Measurements from ENCODE around the gene PLCL1.
"Not testable (repeated sequence)": the region's sequence is repeated elsewhere in the genome, so short reads cannot be mapped to it uniquely, and the experiment has no call there.

PLCL1 gene

DNA sequence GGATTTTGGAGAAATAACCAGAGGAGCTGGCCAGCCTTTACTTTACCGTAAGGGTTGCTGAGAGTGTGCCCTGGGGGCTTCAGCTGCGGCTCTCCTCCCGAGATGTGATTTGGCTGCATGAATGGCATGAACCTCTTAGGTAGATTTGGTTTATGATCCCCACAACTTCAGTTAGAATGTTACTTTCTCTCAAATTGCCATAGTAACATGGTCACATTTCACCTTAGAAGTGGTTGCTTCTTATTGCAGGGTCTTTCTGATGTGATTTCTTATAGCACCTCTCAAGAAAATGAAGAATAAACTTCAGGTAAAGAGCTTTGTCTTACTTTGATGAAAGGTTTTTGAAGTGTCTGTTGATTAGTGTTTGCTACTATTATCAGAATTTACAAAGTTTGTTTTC lies 5.6 kb downstream of the PLCL1 start:
- DNase-seq (ENCODE audit: low read depth in 2 of 2): no peak

DNA sequence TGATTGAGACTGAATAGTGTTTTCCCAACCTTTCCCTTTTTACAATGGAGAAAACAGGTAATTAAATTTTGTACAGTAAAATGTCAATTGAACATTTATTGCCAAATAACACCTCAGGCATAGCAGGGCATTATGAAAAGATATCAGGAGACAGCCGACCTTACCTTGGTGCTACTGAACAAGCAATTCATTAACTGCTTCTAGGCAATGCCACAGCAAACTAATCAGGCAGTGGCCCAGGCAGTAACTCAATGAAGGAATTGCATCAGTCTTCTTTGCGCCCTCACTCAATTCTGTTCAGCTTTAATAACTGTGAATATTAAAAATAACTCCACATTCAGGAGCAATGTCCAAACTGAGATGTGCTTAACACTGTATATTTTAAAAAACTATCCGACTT lies 6.1 kb downstream of the PLCL1 start:
- DNase-seq (ENCODE audit: low read depth in 2 of 2): no peak

DNA sequence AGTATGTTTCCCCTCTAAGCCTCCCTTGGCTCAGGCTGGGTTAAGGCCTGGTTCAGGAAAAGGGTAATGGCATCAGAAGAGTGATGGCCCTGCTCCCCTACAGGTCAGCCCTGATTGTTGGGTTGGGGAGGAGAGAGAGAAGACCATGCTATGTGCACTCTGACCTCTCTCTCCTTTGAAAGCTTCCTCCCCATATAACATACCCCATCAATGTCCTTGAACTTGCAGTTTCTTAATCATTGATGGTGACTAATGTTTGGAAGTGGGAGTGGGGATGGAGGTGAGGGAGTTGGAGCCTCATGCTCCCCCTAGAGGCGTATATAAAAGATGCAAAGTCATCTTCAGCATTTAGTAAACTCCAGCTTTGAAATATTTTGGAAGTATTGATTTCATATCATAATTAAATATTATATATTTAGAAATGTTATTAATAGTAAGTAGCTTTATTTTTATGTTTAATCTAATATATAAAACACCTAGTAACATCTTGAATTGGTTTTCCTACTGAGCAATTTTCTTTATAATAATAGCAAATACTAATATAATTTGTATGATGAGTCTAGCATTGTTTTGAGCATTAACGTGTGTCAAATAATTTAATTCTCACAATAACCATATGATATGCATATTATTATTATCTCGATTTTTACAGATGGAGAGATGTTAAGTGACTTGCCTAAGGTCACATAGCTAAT lies 8.8 kb downstream of the PLCL1 start:
- DNase-seq (ENCODE audit: low read depth in 2 of 2): no peak

DNA sequence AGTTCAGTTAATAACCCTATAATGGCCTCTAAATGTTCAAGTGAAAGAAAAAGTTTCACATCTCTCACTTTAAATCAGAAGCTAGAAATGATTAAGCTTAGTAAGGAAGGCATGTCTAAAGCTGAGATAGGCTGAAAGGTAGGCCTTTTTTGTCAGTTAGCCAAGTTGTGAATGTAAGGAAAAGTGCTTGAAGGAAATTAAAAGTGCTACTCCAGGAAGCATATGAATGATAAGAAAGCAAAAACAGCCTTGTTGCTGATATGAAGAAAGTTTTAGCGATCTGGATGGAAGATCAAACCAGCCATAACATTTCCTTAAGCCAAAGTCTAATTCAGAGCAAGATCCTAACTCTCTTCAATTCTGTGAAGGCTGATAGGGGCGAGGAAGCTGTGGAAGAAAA lies 10.1 kb downstream of the PLCL1 start:
- no peak for DNase-seq (ENCODE audit: low read depth in 2 of 2)

DNA sequence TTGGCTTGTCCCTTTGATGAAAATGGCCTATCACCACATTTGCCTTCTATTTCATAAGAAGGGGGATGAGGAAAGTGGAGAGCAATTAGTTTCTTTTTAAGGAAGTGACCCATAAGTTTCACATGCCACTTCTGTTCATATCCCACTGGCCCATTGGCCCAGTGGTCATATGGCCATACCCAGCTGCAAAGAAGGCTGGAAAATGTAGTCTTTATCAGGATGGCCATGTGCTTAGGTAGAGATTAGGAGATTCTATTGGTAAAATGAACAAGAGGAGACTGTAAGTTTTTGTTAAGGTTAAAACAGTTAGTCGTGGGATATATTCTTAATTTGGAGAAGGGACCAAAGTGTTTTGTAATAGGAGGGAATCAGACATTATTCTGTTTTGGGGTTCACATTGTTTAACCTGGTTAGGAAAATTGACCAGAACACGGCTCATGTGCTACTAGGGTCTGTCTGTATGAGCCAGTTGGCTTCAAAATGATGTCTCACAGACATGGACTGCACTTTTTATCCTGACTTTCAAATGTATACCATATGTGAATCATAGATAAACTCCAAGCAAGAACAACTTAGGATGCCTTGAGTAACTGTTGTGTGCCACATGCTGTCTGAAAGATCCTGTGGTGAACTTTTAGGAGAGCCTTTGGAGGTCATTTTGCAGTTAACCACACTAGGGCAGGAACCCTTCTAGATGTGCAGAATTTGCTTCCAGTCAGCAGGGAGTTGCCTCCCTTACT lies 17.3 kb downstream of the PLCL1 start:
- DNase-seq (ENCODE audit: low read depth in 2 of 2): no peak

DNA sequence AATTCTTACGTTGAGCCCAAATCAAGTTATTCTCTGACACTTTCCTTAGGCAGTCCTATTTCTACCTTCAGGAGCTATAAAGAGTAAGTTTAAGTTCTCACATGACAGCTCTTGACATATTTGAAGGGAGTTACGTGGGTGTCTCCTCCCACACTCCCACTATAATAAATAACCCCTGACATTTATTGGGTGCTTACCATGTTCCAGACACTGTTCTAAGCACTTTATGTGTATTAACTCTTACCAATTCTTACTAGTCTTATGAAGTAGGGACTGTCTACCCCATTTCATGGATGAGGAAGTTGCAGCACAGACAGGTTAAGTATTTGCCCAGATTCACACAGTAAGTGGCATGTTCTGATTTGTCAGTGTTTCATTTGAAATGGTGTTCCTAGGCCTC lies 17.9 kb downstream of the PLCL1 start:
- DNase-seq (ENCODE audit: low read depth in 2 of 2): no peak

DNA sequence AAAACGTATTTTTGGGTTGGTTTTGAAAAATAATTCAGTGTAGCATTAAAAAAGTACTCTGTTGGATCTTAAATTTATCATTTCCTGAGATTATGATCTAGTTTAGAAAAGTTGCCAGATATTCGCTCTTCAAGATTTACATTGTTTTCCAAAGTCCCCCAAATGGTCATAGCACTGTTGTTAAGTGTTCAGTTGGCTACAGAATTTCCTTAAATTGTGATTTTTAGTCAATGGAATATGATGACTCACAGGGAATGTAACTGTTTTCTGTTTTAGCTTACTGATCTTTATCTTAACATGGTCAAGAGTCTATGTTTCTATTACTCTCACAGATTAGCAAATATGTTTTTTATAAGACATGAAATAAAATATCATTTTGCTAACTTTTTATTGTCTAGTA lies 23.2 kb downstream of the PLCL1 start:
- no peak for DNase-seq (ENCODE audit: low read depth in 2 of 2)

DNA sequence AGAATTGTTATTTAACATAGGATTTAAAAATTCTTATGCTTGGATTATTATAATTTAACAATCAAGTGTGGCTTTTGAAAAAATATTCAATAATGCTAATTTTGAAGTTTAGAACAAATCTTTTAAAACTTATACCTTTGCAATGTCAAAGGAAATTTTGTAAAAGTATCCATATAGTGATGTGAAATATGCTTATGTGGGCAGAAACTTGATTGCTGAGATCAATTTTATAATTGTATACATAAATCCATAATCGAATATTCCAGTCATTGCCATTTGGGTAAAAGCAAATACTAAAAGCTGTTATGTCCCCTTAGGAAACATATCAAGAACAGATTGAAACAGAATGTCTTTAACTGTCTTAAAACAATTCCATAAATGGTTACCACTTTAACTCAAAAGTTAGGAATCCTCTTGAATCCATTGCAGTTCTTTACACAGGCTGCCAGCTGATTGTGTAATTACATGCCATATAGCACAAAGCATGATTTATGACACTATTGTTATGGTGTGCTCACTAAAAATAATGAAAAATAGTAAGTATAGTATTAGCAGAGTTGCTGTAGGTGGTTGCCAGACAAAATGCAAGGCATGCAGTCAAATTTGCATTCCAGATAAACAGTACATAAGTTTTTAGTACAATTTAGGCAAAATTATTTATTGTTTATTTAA lies 24.2 kb downstream of the PLCL1 start:
- DNase-seq (ENCODE audit: low read depth in 2 of 2): no peak

DNA sequence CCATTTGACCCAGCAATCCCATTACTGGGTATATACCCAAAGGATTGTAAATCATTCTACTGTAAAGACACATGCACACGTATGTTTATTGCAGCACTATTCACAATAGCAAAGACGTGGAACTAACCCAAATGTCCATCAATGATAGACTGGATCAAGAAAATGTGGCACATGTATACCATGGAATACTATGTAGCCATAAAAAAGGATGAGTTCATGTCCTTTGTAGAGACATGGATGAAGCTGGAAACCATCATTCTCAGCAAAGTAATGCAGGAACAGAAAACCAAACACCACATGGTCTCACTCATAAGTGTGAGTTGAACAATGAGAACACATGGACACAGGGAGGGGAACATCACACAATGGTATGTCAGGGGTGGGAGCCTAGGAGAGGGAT lies 30.4 kb downstream of the PLCL1 start:
- not testable (repeated sequence) for DNase-seq (ENCODE audit: low read depth in 2 of 2)

DNA sequence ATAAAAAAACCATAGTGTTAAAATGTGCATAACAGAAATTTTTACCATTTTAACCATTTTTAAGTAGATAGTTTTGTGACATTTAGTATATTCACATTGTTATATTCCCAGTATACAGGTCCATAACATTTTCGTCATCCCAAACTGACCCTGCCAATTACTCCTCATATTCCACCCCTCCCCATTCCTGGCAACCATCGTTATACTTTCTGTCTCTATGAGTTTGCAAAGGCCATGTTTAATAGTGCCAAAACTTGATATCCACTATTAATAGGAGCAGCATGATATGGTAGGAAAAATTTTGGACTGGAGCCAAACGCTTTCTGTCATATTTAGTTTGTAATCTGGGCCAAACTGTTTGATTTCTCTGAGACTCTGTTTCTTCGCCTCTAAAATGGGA lies 30.9 kb downstream of the PLCL1 start:
- no peak for DNase-seq (ENCODE audit: low read depth in 2 of 2)

DNA sequence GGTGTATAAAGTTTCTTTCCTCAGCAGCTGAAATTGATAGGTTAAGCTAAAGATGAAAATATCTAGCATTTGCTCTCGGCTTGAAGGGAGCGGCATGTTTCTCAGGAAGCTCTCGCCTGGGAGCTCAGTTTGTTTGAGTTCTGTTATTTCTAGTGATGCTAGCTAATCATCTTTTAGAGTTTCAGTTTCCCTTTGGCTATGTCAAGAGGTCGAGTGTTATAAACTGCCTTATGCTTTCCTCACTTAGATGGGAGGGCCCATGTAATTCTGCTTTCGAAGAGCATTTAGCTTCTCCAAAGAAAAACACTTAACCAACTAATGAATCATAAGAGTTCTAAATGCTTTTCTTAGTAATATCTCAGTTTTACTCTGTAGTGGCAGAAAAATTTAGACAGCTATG lies 33.6 kb downstream of the PLCL1 start:
- DNase-seq (ENCODE audit: low read depth in 2 of 2): no peak

DNA sequence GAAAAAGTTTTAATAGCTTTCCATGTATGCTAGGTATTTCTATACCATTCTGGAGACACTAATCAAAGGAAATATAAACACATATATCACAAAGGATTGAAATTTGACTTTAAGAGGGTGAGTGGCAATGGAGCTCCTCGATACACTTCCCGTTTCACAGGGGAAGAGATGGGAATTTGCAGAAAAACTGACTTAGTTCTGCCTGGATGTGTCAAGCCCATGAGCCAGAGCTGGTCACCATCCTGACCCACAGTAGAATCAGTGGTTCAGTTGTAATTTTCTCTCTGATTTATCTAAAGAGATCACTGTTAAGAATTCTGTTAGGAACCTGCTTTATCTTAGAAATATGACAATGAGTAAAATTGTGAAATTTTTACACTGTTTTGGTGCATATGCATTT lies 34.2 kb downstream of the PLCL1 start:
- no peak for DNase-seq (ENCODE audit: low read depth in 2 of 2)

DNA sequence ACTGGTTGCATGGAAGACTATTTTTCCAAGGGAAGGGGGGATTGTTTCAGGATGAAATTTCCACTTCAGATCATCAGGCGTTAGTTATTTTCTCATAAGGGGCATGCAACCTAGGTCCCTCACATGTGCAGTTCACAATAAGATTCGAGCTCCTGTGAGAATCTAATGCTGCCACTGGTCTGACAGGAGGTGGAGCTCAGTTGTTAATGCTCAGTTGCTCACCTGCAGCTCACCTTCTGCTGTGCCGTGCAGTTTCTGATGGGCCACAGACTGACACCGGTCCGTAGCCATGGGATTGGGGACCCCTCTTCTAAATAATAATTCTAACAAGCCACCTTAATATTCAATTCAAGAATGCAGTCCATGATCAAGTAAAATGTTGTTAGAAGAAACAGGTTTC lies 34.9 kb downstream of the PLCL1 start:
- no peak for DNase-seq (ENCODE audit: low read depth in 2 of 2)

DNA sequence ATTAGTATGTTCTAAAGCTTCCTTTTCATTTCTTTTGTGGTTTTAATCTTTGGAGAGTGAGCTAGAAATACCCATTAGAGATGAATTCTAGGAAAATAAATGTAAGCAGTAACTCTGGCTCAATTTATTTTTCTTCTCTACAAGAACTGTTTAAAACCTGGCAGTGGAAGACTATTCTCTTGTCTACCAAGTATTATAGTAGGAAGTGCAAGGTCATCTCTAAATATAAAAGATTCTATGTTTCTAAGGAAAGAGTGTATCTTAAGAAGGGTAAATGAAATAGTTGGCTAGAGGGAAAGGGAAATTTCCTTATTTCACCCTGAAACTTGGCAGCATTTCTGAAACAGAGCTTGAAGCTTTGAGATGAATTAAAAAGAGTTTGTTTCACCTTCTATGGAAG lies 35.5 kb downstream of the PLCL1 start:
- no peak for DNase-seq (ENCODE audit: low read depth in 2 of 2)

DNA sequence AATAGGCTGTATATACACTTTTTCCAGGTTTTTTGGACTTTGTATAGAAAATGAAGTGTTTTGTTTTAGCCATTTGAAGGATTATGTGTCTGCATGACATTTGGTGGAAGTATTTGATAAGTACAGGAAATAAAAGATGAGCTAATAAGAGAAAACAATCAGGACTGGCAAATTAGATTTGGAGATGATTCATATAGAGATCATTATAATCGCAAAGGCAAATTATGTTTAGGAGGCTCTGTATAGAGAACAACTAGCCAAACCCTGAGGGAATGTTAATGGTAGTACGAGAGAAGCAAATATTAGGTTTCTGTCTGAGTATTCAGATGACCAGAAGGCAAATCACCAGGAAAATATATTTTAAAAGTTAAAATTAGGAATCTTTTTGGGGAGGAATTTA lies 41.7 kb downstream of the PLCL1 start:
- no peak for DNase-seq (ENCODE audit: low read depth in 2 of 2)

DNA sequence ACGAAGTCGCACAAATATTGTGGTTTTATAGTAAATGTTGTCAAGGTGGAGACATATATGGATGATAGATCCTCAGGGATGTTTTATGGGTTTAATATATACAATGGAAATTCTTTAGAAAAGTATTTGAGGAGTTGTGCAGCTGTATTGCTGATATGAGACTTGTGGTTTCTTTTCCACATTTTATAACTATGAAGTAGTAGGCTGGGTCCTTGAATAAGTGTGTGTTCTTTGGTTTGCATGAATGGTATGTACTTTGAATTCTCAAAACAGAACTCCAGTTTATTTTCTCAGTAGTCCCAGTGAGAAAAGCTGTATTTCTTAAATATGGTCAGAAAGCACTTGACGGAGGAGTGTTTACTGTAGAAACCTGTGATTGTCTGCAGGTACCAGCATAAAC lies 42.4 kb downstream of the PLCL1 start:
- no peak for DNase-seq (ENCODE audit: low read depth in 2 of 2)

DNA sequence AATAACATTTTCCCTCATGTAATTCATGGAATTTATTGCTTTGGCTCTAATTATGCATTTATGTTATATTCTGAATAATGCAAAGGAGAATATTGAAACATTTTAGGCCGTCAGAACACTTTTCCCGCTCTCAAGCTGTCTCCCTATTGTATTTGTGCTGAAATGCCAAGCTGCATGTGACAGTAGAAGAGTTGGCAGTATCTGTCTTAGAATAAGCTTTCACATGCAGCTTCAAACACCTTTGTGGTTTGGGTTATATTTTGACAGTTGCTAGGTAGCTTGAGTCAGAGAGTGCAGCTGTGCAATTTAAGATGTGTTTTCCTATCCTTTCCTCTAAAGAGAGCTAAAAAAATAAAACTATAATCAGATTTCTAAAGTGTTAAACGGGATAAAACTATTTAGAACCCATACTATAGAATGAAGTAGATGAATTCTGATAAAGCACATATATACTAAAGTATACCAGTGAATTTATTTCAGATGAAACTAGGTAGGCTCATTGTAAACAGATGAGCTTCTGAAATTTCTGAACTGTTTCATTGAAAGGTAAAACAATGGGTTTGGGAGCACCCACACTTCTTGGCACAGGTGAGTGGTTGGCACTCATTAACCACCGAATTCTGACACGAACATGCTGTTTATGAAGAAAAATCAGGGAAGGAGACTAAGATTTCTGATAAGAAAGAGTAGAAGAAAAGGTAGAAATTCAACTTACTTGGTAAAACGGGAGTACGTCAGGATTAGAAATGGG lies 43.4 kb downstream of the PLCL1 start:
- no peak for DNase-seq (ENCODE audit: low read depth in 2 of 2)

DNA sequence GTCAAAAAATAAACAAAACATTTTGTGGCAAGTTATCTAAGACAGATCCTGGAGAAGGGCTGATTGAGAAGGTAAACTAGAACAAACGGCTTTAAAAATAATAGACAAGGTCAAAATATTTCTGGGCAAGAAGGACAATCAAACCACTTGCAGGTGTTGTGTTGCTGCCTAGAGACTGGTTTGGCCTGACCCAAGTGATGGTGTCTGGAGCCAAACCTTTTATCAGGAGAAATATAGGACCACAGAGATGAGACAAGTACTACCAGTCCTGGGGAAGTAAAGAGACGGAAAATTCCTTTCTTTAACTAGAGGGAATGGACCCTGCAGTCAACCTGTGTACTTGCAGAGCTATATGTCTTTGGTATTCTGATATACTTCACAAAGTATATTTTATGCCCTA lies 44.2 kb downstream of the PLCL1 start:
- no peak for DNase-seq (ENCODE audit: low read depth in 2 of 2)

DNA sequence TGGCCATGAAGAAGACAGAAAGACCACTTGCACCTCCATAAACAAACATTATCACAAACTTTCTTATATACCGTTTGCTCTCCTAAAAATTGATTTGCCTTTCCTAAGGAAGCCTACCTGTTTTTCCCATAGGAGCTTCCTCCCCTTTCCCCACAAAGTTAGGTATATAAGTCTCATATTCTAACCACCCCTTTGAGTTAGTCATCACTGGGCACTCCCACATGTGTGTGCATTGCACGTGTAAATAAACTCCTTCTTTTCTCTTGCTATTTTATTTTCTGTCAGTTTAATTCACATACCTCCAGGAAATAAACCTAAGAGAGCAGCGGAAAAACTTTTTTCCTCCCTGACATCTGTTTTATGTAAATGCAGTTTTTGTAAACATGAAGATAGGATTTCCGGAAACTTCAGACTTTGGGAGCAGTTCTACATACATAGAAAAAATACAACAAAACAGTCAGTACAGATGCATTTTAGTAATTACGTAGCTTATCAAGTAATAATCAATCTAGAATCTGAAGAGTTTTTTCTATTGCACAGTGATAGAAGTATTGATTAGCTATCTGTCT lies 46.6 kb downstream of the PLCL1 start:
- no peak for DNase-seq (ENCODE audit: low read depth in 2 of 2)

DNA sequence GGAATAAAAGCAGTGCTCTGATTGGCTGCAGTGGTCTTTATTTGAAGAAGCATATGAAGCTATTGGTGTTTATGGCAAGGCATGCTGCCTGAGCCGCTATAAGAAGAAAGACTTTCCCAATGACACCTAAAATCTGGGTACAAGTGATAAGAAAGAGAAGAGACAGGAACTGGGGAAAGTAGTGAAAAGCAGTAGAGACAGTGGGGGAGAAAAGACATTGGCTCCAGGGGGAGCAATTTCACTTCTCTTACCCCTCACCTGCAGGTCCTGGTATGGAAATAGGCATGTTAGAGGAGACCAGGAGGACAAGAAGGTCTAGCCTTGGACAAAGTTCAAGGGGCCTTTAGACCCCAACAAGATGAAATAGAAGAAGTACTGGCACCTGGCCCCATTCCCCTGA lies 47.1 kb downstream of the PLCL1 start:
- no peak for DNase-seq (ENCODE audit: low read depth in 2 of 2)

DNA sequence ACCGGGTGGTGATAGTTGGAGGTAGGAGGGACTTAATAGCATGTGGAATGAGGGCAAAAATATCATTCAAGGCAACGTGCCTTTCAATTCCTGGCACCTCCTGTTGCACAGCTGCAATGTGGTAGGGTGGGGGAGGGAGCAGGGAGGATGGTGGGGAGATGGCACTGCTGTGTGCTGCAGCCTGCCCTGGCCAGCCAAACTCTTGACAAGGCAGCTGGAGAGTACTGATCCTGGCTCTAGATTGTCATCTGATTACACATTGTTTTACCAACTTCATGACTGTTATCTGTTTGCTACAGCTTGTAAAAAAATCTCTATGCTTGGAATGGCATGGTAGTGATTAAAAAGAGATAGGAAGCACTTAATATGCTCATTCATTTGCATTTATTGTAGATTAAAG lies 47.7 kb downstream of the PLCL1 start:
- no peak for DNase-seq (ENCODE audit: low read depth in 2 of 2)

DNA sequence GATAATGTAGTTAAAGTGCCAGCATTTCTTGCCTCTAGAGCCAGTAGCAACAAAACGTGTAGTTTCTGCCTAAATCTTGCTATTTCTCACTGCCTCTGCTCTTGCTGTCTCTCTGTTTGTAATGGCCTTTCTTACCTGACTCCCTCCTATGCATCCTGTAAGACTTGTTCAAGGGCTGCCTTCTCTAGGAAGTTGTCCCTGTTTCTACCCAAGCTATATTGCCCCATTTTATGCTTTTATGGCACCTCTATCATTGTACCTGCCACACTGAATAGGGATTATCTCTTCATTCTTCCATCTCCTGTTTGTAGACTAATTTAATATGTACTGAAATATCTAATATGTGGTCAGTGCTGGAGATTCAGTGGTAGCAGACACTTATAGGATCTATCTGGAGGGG lies 49.2 kb downstream of the PLCL1 start:
- DNase-seq (ENCODE audit: low read depth in 2 of 2): no peak
